Naive B cell (primary cell): ENCODE results near the gene ALK. TPM values are rescaled to one million over a fixed set of nuclear protein-coding genes. Genes with fewer than 3 reads are reported as not detected.

Experiments
- ATAC-seq, 2 donors: fragments of 150-1000 bp; cut with Tn5 transposase; 2 replicates each; pipeline ENCODE4 v1.10.0; 2021; ENCODE audit warnings: low read depth in 2 of 2, mild to moderate bottlenecking in 2 of 2, moderate library complexity in 2 of 2
- DNase-seq: peaks from one replicate; pipeline ENCODE4 v3.0.0; 2022
- H3K27ac Mint-ChIP-seq, 6 donors: one replicate each; pipeline ENCODE4 v1.8.0; 2020 to 2022; ENCODE audit warnings: mild to moderate bottlenecking in 6 of 6, mixed read lengths in 6 of 6, moderate library complexity in 5 of 6, inconsistent platforms in 2 of 6
- H3K27me3 Mint-ChIP-seq, 3 donors: one replicate each; pipeline ENCODE4 v1.8.0; 2021 to 2022; ENCODE audit warnings: mixed read lengths in 3 of 3, mild to moderate bottlenecking in 1 of 3
- H3K36me3 Mint-ChIP-seq, 2 donors: one replicate each; pipeline ENCODE4 v1.8.0; 2020 to 2022; ENCODE audit warnings: mixed read lengths in 2 of 2, inconsistent platforms in 1 of 2, mild to moderate bottlenecking in 1 of 2
- H3K4me1 Mint-ChIP-seq, 3 donors: one replicate each; pipeline ENCODE4 v1.8.0; 2020 to 2022; ENCODE audit warnings: mixed read lengths in 3 of 3, inconsistent platforms in 1 of 3, mild to moderate bottlenecking in 1 of 3, moderate library complexity in 1 of 3
- H3K4me3 Mint-ChIP-seq, 8 donors: one replicate each; pipeline ENCODE4 v1.8.0; 2020 to 2022; ENCODE audit warnings: mild to moderate bottlenecking in 8 of 8, mixed read lengths in 8 of 8, moderate library complexity in 8 of 8, inconsistent platforms in 2 of 8
- H3K9me3 Mint-ChIP-seq, 7 donors: one replicate each; pipeline ENCODE4 v1.8.0; 2020 to 2022; ENCODE audit warnings: mixed read lengths in 7 of 7, mild to moderate bottlenecking in 5 of 7, inconsistent platforms in 2 of 7, moderate library complexity in 1 of 7
- polyA plus RNA-seq, 6 donors: library from polyadenylated mRNA; unstranded; fragments of 300-500 nt; fragmentation: Illumina TruSeq; gene quantifications; one replicate each; pipeline ENCODE4 v1.2.3, GENCODE V29; 2021; ENCODE audit warnings: low read depth in 6 of 6

ALK gene
- polyA plus RNA-seq, 6 donors from 2014 or later = not detected

DNA sequence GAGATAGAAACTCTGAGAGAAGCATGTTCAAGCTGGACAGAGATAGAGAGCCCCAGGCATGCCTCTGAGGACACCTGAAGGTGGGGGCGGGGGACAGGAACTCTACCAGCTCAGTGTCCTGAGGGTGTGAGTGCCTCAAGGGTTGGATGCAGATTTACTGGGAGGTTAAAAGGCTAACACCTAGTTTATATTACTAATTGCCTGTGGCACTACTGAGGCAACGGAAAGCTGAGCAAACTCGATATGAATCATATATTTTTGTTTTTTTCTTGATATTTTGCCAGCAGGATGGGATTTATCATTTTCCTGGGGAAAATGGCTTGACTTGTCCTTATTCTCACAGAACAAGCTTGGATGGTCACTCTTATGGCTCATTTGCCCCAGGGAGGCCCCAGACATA is 319.5 kb downstream of the ALK start:
- DNase-seq (no peak), ATAC-seq (no peak)
- Mint-ChIP-seq H3K4me1 (no peaks in the 10 kb centered on the region), H3K9me3 (peaks cover 0 to 2% (median 0%) of the 10 kb centered on the region in 7 donors), H3K27me3 (peaks cover 0 to 5% (median 4%) of the 10 kb centered on the region in 3 donors), H3K27ac (no peak overlapping the region), H3K4me3 (no peak overlapping the region), H3K36me3 (no peaks in the 10 kb centered on the region)

- H3K27me3 Mint-ChIP-seq = peaks cover 0 to 6% (median 4%) of the 10 kb centered on the region in 3 donors
- H3K27ac Mint-ChIP-seq = no peak overlapping the region
Measured at GRCh38 chr2:29601321-29601720, 320.1 kb downstream of the ALK start.

DNA sequence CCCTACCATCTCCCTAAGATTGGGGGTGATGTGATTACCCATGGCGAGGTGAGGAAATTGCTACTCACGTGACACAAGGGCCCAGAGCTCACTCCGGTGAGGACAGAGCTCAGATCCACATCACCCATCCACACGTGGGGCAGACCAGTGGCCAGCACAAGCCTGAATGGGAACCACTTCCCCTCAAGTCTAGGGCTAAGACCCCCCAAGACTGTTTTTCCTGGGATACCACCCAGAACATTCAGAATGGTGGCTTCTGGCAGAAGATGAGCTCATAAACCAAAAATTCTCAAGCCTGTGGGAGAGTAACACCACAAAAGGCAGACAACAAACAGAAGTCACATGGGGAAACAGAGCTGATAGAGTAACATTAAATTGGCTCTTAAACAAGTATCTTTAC is 321.4 kb downstream of the ALK start:
- H3K27me3 Mint-ChIP-seq = peaks cover 0 to 11% (median 4%) of the 10 kb centered on the region in 3 donors
- no peak overlapping the region for H3K4me3 Mint-ChIP-seq
- no peaks in the 10 kb centered on the region for H3K4me1 Mint-ChIP-seq
- H3K27ac Mint-ChIP-seq = no peak overlapping the region
- DNase-seq = no peak
- H3K9me3 Mint-ChIP-seq = peaks cover 0 to 2% (median 0%) of the 10 kb centered on the region in 7 donors
- no peak for ATAC-seq
- no peaks in the 10 kb centered on the region for H3K36me3 Mint-ChIP-seq

More at GRCh38 chr2:29601321-29601720, 320.1 kb downstream of the ALK start:
- Mint-ChIP-seq H3K36me3 (no peaks in the 10 kb centered on the region), H3K4me1 (no peaks in the 10 kb centered on the region), H3K9me3 (peaks cover 0 to 2% (median 0%) of the 10 kb centered on the region in 7 donors), H3K4me3 (no peak overlapping the region)
- ATAC-seq (no peak), DNase-seq (no peak)

DNA sequence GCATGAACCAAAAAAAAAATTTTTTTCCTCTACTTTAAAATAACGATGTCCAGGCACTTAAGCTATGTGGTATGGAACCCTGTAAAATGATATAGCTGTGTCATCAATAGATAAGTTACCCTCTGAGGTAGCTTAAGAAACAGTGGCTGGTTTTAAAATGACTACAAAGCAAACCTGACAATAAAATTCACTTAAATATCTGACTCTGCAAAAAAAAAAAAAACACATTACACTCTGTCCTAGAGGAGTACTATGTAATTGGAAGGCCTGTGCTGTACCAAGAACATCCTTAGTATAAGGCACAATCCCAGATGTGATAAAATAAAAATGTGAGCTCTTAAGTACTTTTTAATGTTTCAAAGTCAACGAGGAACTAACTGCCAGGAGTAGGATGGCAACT is 322.4 kb downstream of the ALK start:
- Mint-ChIP-seq H3K27ac (no peak overlapping the region), H3K4me3 (no peak overlapping the region), H3K9me3 (peaks cover 0 to 2% (median 0%) of the 10 kb centered on the region in 7 donors), H3K36me3 (no peaks in the 10 kb centered on the region), H3K4me1 (no peaks in the 10 kb centered on the region), H3K27me3 (peaks cover 0 to 11% (median 4%) of the 10 kb centered on the region in 3 donors)
- DNase-seq (no peak), ATAC-seq (no peak)

GRCh38 chr2:29597035-29597434 is 324.4 kb downstream of the ALK start:
- no peaks in the 10 kb centered on the region for H3K4me1 Mint-ChIP-seq
- no peak for ATAC-seq
- H3K27me3 Mint-ChIP-seq = peaks cover 0 to 11% (median 4%) of the 10 kb centered on the region in 3 donors
- H3K9me3 Mint-ChIP-seq = peaks cover 0 to 2% (median 0%) of the 10 kb centered on the region in 7 donors
- no peak overlapping the region for H3K4me3 Mint-ChIP-seq
- no peak overlapping the region for H3K27ac Mint-ChIP-seq
- H3K36me3 Mint-ChIP-seq = no peaks in the 10 kb centered on the region
- no peak for DNase-seq

DNA sequence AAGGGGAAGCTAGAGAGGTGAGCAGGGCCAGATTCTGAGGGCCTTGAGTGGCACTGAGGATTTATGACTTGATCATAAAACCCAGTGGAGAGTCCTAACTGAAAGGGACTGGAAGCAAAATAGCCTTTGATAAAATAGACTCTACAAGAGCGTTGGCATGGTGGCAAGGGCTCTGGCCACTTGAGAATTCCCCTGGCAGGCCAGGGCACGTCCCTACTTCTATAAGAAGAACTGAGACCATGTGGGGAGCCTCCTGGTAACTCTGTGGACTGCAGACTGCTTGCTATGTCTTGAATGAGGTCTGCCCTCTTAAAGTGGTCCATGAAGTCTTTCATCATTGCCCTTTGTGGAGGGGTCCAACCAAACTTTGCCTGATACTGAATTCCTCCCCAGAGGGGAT is 324.8 kb downstream of the ALK start:
- no peaks in the 10 kb centered on the region for H3K36me3 Mint-ChIP-seq
- H3K4me3 Mint-ChIP-seq = no peak overlapping the region
- DNase-seq (no peak), ATAC-seq (no peak)
- no peak overlapping the region for H3K27ac Mint-ChIP-seq
- H3K27me3 Mint-ChIP-seq = peaks cover 0 to 11% (median 4%) of the 10 kb centered on the region in 3 donors
- H3K9me3 Mint-ChIP-seq = peaks cover 0 to 2% (median 0%) of the 10 kb centered on the region in 7 donors
- no peaks in the 10 kb centered on the region for H3K4me1 Mint-ChIP-seq

DNA sequence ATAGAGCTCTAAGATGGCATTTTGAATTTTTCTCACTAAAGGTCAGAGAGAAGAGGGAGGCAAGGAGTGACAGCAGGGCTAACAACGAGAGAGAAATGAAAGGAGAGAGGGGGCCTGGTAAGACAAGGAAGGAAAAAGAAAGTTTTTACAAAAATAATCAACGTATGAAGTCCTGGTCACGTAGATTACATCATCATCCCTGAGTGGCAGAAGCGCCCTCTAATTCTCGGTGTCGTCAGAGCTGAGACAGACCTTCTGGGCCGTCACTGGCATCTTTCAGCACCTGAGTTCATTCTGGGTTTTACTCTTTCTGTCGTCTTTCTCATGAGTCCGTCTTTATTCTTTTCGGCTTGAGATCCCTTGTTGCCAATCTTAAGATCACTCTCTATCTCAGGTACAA is 329.8 kb downstream of the ALK start:
- Mint-ChIP-seq H3K27ac (no peak overlapping the region), H3K36me3 (no peaks in the 10 kb centered on the region), H3K9me3 (peaks cover 0 to 6% (median 0%) of the 10 kb centered on the region in 7 donors), H3K4me1 (no peaks in the 10 kb centered on the region), H3K4me3 (no peak overlapping the region), H3K27me3 (peaks cover 0 to 17% (median 0%) of the 10 kb centered on the region in 3 donors)
- DNase-seq (no peak), ATAC-seq (no peak)

- no peak for DNase-seq
- Mint-ChIP-seq H3K4me3 (no peak overlapping the region), H3K4me1 (no peaks in the 10 kb centered on the region), H3K27ac (peak overlapping the region in 1 of 6 donors; percentile 18), H3K9me3 (peaks cover 0 to 6% (median 0%) of the 10 kb centered on the region in 7 donors), H3K27me3 (peaks cover 0 to 15% (median 0%) of the 10 kb centered on the region in 3 donors), H3K36me3 (no peaks in the 10 kb centered on the region)
- ATAC-seq = no peak
Measured at GRCh38 chr2:29590211-29590610, 331.2 kb downstream of the ALK start.

- no peak overlapping the region for H3K4me3 Mint-ChIP-seq
- H3K36me3 Mint-ChIP-seq = no peaks in the 10 kb centered on the region
- peaks cover 0 to 15% (median 0%) of the 10 kb centered on the region in 3 donors for H3K27me3 Mint-ChIP-seq
- H3K27ac Mint-ChIP-seq = no peak overlapping the region
- DNase-seq (no peak), ATAC-seq (no peak)
- no peaks in the 10 kb centered on the region for H3K4me1 Mint-ChIP-seq
- peaks cover 0 to 6% (median 0%) of the 10 kb centered on the region in 7 donors for H3K9me3 Mint-ChIP-seq
Measured at GRCh38 chr2:29589440-29590103, 331.8 kb downstream of the ALK start.

GRCh38 chr2:29587402-29588190 is 333.8 kb downstream of the ALK start:
- Mint-ChIP-seq H3K27ac (peak overlapping the region in 1 of 6 donors; percentile 42), H3K4me1 (no peaks in the 10 kb centered on the region), H3K4me3 (no peak overlapping the region), H3K36me3 (no peaks in the 10 kb centered on the region), H3K9me3 (peaks cover 0 to 6% (median 0%) of the 10 kb centered on the region in 7 donors), H3K27me3 (peaks cover 0 to 15% (median 0%) of the 10 kb centered on the region in 3 donors)
- ATAC-seq = no peak
- DNase-seq = no peak

DNA sequence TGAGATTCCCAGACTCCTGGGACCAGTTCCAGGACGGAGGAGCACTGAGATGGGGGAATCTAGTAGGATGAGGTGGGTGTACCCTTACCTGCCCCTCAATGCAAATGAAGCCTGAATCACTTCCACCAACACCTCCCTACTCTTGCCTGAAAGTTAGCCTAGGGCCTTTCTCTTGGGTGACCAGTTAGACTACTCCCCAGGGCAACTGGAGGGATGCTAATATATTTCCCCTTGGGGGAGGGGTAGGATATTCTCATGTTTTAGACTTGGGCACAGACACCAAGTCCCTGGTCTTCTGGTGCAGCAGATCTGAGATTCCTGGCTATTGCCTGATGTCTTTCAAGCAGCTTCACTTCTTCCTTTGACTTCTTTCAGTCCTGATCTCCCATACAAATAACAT is 334.5 kb downstream of the ALK start:
- peaks cover 0 to 15% (median 0%) of the 10 kb centered on the region in 3 donors for H3K27me3 Mint-ChIP-seq
- peaks cover 0 to 2% (median 0%) of the 10 kb centered on the region in 3 donors for H3K4me1 Mint-ChIP-seq
- no peak overlapping the region for H3K4me3 Mint-ChIP-seq
- H3K27ac Mint-ChIP-seq = no peak overlapping the region
- H3K36me3 Mint-ChIP-seq = no peaks in the 10 kb centered on the region
- H3K9me3 Mint-ChIP-seq = peaks cover 0 to 7% (median 0%) of the 10 kb centered on the region in 7 donors
- ATAC-seq (no peak), DNase-seq (no peak)

- no peak for DNase-seq
- peaks cover 0 to 4% (median 0%) of the 10 kb centered on the region in 3 donors for H3K27me3 Mint-ChIP-seq
- H3K27ac Mint-ChIP-seq = no peak overlapping the region
- peaks cover 0 to 2% (median 0%) of the 10 kb centered on the region in 3 donors for H3K4me1 Mint-ChIP-seq
- ATAC-seq = no peak
- no peaks in the 10 kb centered on the region for H3K36me3 Mint-ChIP-seq
- H3K9me3 Mint-ChIP-seq = peaks cover 0 to 2% (median 0%) of the 10 kb centered on the region in 7 donors
- H3K4me3 Mint-ChIP-seq = no peak overlapping the region
Measured at GRCh38 chr2:29583548-29584156, 337.7 kb downstream of the ALK start.

- DNase-seq = no peak
- peaks cover 0 to 2% (median 0%) of the 10 kb centered on the region in 7 donors for H3K9me3 Mint-ChIP-seq
- H3K4me3 Mint-ChIP-seq = no peak overlapping the region
- no peak for ATAC-seq
- no peak overlapping the region for H3K27ac Mint-ChIP-seq
- H3K4me1 Mint-ChIP-seq = peaks cover 0 to 2% (median 0%) of the 10 kb centered on the region in 3 donors
- peaks cover 0 to 4% (median 0%) of the 10 kb centered on the region in 3 donors for H3K27me3 Mint-ChIP-seq
- H3K36me3 Mint-ChIP-seq = no peaks in the 10 kb centered on the region
Measured at GRCh38 chr2:29583104-29583503, 338.3 kb downstream of the ALK start.
